ENCODE measurements around the gene CELA1. TPM values are rescaled to one million over a fixed set of nuclear protein-coding genes. Genes with fewer than 3 reads are reported as not detected.

The CELA1 gene
- total RNA-seq, 3 donors from 2014 or later (not counting 1 experiment from before 2014, with no cell fraction given) = 0.53 to 0.66 TPM; not detected in 1

DNA sequence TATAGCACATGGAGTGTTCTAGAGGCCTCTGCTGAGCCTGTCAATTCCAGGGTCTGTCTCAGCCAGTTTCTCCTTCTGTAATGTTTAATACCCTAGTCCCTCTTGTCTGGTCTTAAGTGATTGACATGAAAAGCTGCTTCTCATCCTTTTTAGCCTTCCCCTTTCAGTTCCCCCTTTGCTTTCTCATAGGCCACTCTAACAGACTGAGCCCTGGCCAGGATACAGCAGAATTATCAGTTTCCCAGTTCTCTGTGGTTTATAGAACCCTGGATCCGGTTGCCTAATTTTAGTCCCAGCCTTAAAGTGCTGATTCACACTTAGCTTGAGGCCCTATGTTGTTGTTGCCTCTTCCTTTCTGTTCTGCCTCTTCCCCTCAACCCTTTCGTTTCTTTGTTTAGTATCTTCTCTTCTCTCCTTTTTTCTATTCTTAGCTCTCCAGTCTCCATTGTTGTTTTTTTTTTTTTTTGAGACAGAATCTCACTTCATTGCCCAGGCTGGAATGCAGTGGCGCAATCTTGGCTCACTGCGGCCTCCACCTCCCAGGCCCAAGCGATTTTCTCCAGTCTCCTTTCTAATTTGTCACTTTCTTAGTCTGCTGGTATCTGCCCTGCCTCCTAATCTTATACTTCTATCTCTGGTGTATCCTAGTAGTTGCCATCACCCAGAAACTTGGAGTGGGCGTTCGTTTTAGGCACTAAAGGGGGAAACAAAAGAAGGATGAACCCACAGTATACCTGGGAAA lies 19.6 kb downstream of the CELA1 start:
- 29% methylated on average over 7 of the region's 7 CpGs for WGBS (ENCODE audit: insufficient coverage)
- no peaks in the 10 kb centered on the region for H3K9me3 ChIP-seq (ENCODE audit: control insufficient read depth, insufficient read depth, low read length)
- H3K36me3 Mint-ChIP-seq = peaks cover 15% of the 10 kb centered on the region
- peak; percentile 19 to 47 (median 23) for ATAC-seq
- peaks cover 2% of the 10 kb centered on the region for H3K36me3 ChIP-seq (ENCODE audit: control insufficient read depth, insufficient read depth, low read length)
- H3K4me3 Mint-ChIP-seq = peak overlapping the region; percentile 59
- peak in 1 of 2 donors; percentile 42 for DNase-seq
- no peaks in the 10 kb centered on the region for H3K9me3 Mint-ChIP-seq
- H3K27ac ChIP-seq (ENCODE audit: low read length) = peak overlapping the region; percentile 57
- no peaks in the 10 kb centered on the region for H3K27me3 Mint-ChIP-seq (ENCODE audit: low read depth in 2 of 2)
- TF ChIP-seq CTCF (IDR thresholded peaks at IDR 0.05) = no peak
- intact Hi-C loops (cut with micrococcal nuclease) = loop anchor here (5.0 kb wide), 1 partner anchor 60 kb away; no protein-coding TSS in a partner anchor
- H3K4me1 Mint-ChIP-seq = peaks cover 67% of the 10 kb centered on the region in 2 donors
- no peak overlapping the region for H3K4me3 ChIP-seq (ENCODE audit: low read length)
- no peaks in the 10 kb centered on the region for H3K27me3 ChIP-seq (ENCODE audit: control insufficient read depth, insufficient read depth, low read length)
- H3K4me1 ChIP-seq (ENCODE audit: control insufficient read depth, insufficient read depth, low read length) = peaks cover 64% of the 10 kb centered on the region
- H3K27ac Mint-ChIP-seq = peak overlapping the region; percentile 87 to 90

DNA sequence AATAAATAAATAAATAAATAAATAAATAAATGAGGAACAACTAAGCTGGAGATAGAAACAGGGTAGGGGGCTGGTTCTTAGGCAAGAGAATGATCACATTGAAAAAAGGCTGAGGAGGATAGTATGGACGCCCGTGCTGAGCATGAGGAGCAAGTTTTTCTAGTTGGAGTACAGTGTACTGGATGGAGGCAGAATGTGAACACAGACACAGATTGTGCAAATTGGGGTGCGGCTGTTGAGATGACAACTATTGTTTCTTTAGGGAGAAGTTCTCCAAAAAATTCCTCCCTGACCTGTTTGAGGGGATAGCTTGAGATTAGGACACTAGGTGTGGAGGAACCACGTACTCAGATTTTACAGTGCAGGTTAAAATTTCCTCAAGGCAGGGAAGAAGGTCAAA lies 21.5 kb downstream of the CELA1 start:
- Histone ChIP-seq H3K9me3 (ENCODE audit: control insufficient read depth, insufficient read depth, low read length) (no peaks in the 10 kb centered on the region), H3K4me3 (ENCODE audit: low read length) (no peak overlapping the region), H3K36me3 (ENCODE audit: control insufficient read depth, insufficient read depth, low read length) (peaks cover 5% of the 10 kb centered on the region), H3K4me1 (ENCODE audit: control insufficient read depth, insufficient read depth, low read length) (peaks cover 83% of the 10 kb centered on the region), H3K27ac (ENCODE audit: low read length) (peak overlapping the region; percentile 97), H3K27me3 (ENCODE audit: control insufficient read depth, insufficient read depth, low read length) (no peaks in the 10 kb centered on the region)
- 95% methylated on average over 4 of the region's 4 CpGs for WGBS (ENCODE audit: insufficient coverage)
- Mint-ChIP-seq H3K36me3 (peaks cover 18% of the 10 kb centered on the region), H3K4me3 (peak overlapping the region; percentile 74), H3K27me3 (ENCODE audit: low read depth in 2 of 2) (no peaks in the 10 kb centered on the region), H3K4me1 (peaks cover 83 to 84% of the 10 kb centered on the region in 2 donors), H3K9me3 (no peaks in the 10 kb centered on the region), H3K27ac (peak overlapping the region; percentile 87 to 90)
- ATAC-seq (no peak), DNase-seq (no peak)
- intact Hi-C loops (cut with micrococcal nuclease) = loop anchor here (1.0 to 5.0 kb wide), 2 partner anchors 44 to 58 kb away; no protein-coding TSS in a partner anchor
- no peak for TF ChIP-seq CTCF (IDR thresholded peaks at IDR 0.05)

DNA sequence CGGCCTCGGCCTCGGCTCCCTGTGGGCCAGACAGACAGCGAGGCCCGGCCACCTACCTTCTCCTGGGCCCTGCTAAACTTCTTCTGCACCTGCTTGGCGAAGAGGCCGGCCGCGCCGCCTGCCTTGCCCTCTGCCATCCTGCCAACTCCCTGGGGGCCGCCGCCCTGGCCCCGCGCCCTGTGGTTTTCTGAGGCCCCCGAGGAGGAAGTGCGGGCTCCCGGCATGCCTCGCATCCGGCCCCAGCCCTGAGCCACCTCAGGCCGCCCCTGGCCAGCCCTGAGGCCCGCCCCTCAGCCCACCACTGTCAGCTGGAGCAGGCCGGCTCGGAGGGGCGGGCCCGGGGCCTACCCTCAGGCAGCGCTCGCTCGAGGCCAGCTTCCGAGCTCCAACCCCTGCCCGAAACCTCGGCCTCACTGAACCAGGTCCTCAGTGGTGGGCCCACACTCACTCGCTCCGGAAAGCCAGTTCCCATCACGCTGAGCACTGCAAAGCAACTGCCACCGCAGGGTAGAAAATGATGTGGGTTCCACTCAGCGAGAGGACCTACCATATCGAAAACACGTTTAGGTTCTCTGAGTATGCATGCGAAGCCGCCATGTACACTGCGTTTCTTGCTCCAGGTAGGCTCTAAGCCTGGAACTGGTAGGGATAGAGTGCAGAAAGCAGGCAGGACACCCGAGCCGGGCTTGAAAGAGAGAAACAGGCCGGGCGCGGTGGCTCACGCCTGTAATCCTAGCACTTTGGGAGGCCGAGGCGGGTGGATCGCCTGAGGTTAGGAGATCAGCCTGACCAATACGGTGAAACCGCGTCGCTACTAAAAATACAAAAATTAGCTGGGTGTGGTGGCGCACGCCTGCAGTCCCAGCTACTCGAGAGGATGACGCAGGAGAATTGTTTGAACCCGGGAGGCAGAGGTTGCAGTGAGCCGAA lies 22.2 kb downstream of the CELA1 start, which contains the start of gene BIN2:
Gene BIN2, minus strand, starts transcription at position 209 of the 930 bp plus-strand sequence. Its CDS starts 72 bp downstream, at position 137.
- DNase-seq (peak; percentile 78 to 79), ATAC-seq (peak; percentile 72 to 83 (median 80))
- Histone ChIP-seq H3K4me1 (ENCODE audit: control insufficient read depth, insufficient read depth, low read length) (peaks cover 81% of the 10 kb centered on the region), H3K27me3 (ENCODE audit: control insufficient read depth, insufficient read depth, low read length) (no peaks in the 10 kb centered on the region), H3K36me3 (ENCODE audit: control insufficient read depth, insufficient read depth, low read length) (peaks cover 5% of the 10 kb centered on the region), H3K9me3 (ENCODE audit: control insufficient read depth, insufficient read depth, low read length) (no peaks in the 10 kb centered on the region), H3K4me3 (ENCODE audit: low read length) (peak within 1 kb of the TSS; percentile 90), H3K27ac (ENCODE audit: low read length) (peak within 1 kb of the TSS; percentile 97)
- Mint-ChIP-seq H3K36me3 (peaks cover 18% of the 10 kb centered on the region), H3K9me3 (no peaks in the 10 kb centered on the region), H3K4me1 (peaks cover 83 to 84% of the 10 kb centered on the region in 2 donors), H3K27me3 (ENCODE audit: low read depth in 2 of 2) (no peaks in the 10 kb centered on the region), H3K4me3 (peak within 1 kb of the TSS; percentile 94), H3K27ac (peak within 1 kb of the TSS; percentile 87 to 90)
- intact Hi-C loops (cut with micrococcal nuclease) = loop anchor here (1.0 kb wide), 1 partner anchor 45 kb away; no protein-coding TSS in a partner anchor
- WGBS (ENCODE audit: insufficient coverage) = 40% methylated on average over 60 of the region's 60 CpGs
- TF ChIP-seq CTCF (IDR thresholded peaks at IDR 0.05) = no peak
